KG1 (cell line): ENCODE measurements around the gene C16orf90.
A peak's percentile ranks its signal among the peaks of the same experiment; 100 is the strongest.

Source experiments
- DNase-seq: peaks from one replicate; lab custom pipeline; 2025; lab: John Stamatoyannopoulos, UW

The C16orf90 gene

GRCh38 chr16:3465911-3466584, 29.2 kb downstream of the C16orf90 start:
- DNase-seq, result no peak

GRCh38 chr16:3465301-3465700, 30.0 kb downstream of the C16orf90 start:
- no peak for DNase-seq

GRCh38 chr16:3461151-3461550, 34.1 kb downstream of the C16orf90 start:
- no peak for DNase-seq

GRCh38 chr16:3460585-3460984, 34.7 kb downstream of the C16orf90 start:
- DNase-seq, result no peak

- no peak for DNase-seq
These were observed 35.2 kb downstream of the C16orf90 start for GRCh38 chr16:3460121-3460520.

GRCh38 chr16:3459401-3460090, 35.7 kb downstream of the C16orf90 start:
- no peak for DNase-seq

- DNase-seq, result peak; percentile 11
These were observed 36.4 kb downstream of the C16orf90 start for GRCh38 chr16:3458852-3459361.

GRCh38 chr16:3458278-3458851, 36.9 kb downstream of the C16orf90 start:
- DNase-seq, result no peak

GRCh38 chr16:3457434-3458252, 37.6 kb downstream of the C16orf90 start:
- peak; percentile 88 for DNase-seq

GRCh38 chr16:3454631-3455147, 40.6 kb downstream of the C16orf90 start:
- DNase-seq, result no peak

- DNase-seq, result no peak
These were observed 41.2 kb downstream of the C16orf90 start for GRCh38 chr16:3454093-3454492.

GRCh38 chr16:3444032-3444388, 51.3 kb downstream of the C16orf90 start:
- DNase-seq, result no peak
